Caco-2 (cell line): Measurements from ENCODE around the gene GALNT15. TPM values are rescaled to one million over a fixed set of nuclear protein-coding genes. Genes with fewer than 3 reads are reported as not detected.

Source experiments
- BruUV-seq: library from RNA; stranded (reverse); fragments of 400-500 nt; replicated peaks from 2 replicates; lab custom pipeline; 2021; lab: Mats Ljungman, UMichigan
- CTCF ChIA-PET: fragments of 300-600 bp; sonication (Branson Sonifier 250); formaldehyde crosslinking; loops from one replicate; lab custom pipeline; 2022; ENCODE audit warnings: antibody characterized with exemption; lab: Charles Lee
- POLR2A ChIA-PET: fragments of 300-600 bp; sonication (Branson Sonifier 250); formaldehyde crosslinking; loops from one replicate; lab custom pipeline; 2022; ENCODE audit warnings: antibody characterized with exemption; lab: Charles Lee
- DNase-seq, 2 experiments: peaks; one replicate each; pipeline versions ENCODE4 v3.0.0 to v3.0.0-alpha.2; 2020 to 2022
- H3K27me3 ChIP-seq: replicated peaks from 2 replicates; pipeline ENCODE4 v1.6.0; 2011; ENCODE audit warnings: low read length; ENCODE audit not compliant: control insufficient read depth, insufficient read depth
- H3K36me3 ChIP-seq: 2 replicates; pipeline ENCODE4 v1.5.1; 2011; ENCODE audit warnings: low read length; ENCODE audit not compliant: control insufficient read depth, insufficient read depth
- H3K4me1 ChIP-seq: fragments of 250-450 bp; sonication (Bioruptor Pico); 2 replicates; pipeline ENCODE4 v1.5.1; 2020; ENCODE audit warnings: mild to moderate bottlenecking
- H3K4me3 ChIP-seq: 2 replicates; pipeline ENCODE4 v1.5.1; 2011; ENCODE audit warnings: low read depth, mild to moderate bottlenecking, control low read depth, low read length
- H3K9me3 ChIP-seq: fragments of 250-450 bp; sonication (Bioruptor Pico); 2 replicates; pipeline ENCODE4 v1.5.1; 2020; ENCODE audit warnings: mild to moderate bottlenecking, moderate library complexity
- H3K27ac Mint-ChIP-seq: one replicate; pipeline ENCODE4 v1.8.0; 2022; ENCODE audit warnings: mixed read lengths; ENCODE audit not compliant: unreplicated experiment
- H3K27me3 Mint-ChIP-seq: one replicate; pipeline ENCODE4 v1.8.0; 2022; ENCODE audit warnings: mixed read lengths; ENCODE audit not compliant: insufficient read depth, unreplicated experiment
- H3K36me3 Mint-ChIP-seq: one replicate; pipeline ENCODE4 v1.8.0; 2022; ENCODE audit warnings: mild to moderate bottlenecking, mixed read lengths; ENCODE audit not compliant: insufficient read depth, unreplicated experiment
- H3K4me1 Mint-ChIP-seq: one replicate; pipeline ENCODE4 v1.8.0; 2022; ENCODE audit warnings: low read depth, mixed read lengths; ENCODE audit not compliant: unreplicated experiment
- H3K4me3 Mint-ChIP-seq: one replicate; pipeline ENCODE4 v1.8.0; 2022; ENCODE audit warnings: mild to moderate bottlenecking, moderate library complexity, mixed read lengths; ENCODE audit not compliant: unreplicated experiment
- H3K9me3 Mint-ChIP-seq: one replicate; pipeline ENCODE4 v1.8.0; 2022; ENCODE audit warnings: mixed read lengths; ENCODE audit not compliant: unreplicated experiment
- intact Hi-C: fragments of 100-400 bp; cut with micrococcal nuclease; formaldehyde crosslinking; loops from one replicate; pipeline ENCODE4 v1.10.0; 2022; ENCODE audit not compliant: unreplicated experiment
- total RNA-seq: library from RNA; stranded (reverse); gene quantifications from 2 replicates; pipeline ENCODE4 v1.2.3, GENCODE V29; 2022
- TF ChIP-seq, protein P1 (sequence below), 2 experiments: fragments of 200-600 bp in 1 of 2; IDR thresholded peaks; 1 replicate in 1 of 2; 2 replicates in 1 of 2; pipeline versions ENCODE4 v1.5.1 to v1.8.0; 2011 to 2022; ENCODE audit warnings: antibody characterized with exemption in 1 of 2, control low read depth in 1 of 2, inconsistent platforms in 1 of 2, low read depth in 1 of 2, low read length in 1 of 2, mild to moderate bottlenecking in 1 of 2, moderate library complexity in 1 of 2; ENCODE audit not compliant: insufficient read depth in 1 of 2, severe bottlenecking in 1 of 2, unreplicated experiment in 1 of 2

GALNT15 gene
- total RNA-seq, 1 experiment from 2014 or later: not detected

DNA sequence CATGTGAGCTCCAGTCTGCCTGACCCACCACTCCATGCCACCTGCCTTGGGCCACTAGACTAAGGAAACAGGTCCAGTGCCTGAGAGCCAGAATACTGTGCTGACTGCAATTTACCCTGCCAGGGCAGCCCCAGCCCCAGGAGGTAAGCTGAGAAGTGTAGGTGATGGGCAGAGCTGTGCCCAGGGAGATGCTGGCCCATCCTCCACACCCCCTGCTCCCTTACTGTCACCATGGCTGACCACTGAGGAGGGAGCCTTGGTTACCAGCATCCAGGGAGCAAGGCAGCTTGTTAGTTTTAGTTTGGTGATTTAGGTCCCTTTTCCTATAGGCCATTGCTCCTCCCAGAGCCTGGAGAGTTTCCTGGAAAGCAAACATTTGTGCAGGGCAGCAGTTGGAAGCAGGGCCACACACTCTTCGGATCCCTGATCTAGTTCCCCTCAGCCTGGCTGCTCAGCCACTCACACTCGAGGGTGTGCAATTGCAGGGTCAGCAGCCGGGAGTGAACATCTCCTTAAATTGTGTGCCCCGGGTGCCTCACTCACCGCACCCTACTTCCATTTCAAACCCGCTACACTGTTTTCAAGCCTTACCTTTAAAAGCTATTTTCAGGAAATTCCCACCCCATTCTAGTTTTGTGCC, 2.0 kb downstream of the GALNT15 start:
- no peaks in the 10 kb centered on the region for H3K36me3 ChIP-seq
- H3K4me1 ChIP-seq: no peaks in the 10 kb centered on the region
- Mint-ChIP-seq H3K27ac (no peak overlapping the region), H3K36me3 (no peaks in the 10 kb centered on the region), H3K27me3 (peaks cover 3% of the 10 kb centered on the region), H3K4me1 (peaks cover 6% of the 10 kb centered on the region), H3K4me3 (no peak overlapping the region), H3K9me3 (no peaks in the 10 kb centered on the region)
- TF ChIP-seq, protein P1, sequence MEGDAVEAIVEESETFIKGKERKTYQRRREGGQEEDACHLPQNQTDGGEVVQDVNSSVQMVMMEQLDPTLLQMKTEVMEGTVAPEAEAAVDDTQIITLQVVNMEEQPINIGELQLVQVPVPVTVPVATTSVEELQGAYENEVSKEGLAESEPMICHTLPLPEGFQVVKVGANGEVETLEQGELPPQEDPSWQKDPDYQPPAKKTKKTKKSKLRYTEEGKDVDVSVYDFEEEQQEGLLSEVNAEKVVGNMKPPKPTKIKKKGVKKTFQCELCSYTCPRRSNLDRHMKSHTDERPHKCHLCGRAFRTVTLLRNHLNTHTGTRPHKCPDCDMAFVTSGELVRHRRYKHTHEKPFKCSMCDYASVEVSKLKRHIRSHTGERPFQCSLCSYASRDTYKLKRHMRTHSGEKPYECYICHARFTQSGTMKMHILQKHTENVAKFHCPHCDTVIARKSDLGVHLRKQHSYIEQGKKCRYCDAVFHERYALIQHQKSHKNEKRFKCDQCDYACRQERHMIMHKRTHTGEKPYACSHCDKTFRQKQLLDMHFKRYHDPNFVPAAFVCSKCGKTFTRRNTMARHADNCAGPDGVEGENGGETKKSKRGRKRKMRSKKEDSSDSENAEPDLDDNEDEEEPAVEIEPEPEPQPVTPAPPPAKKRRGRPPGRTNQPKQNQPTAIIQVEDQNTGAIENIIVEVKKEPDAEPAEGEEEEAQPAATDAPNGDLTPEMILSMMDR (IDR thresholded peaks at IDR 0.05; ENCODE audit: insufficient read depth in 1 of 2, low read depth in 1 of 2, low read length in 1 of 2, severe bottlenecking in 1 of 2, unreplicated experiment in 1 of 2): no peak
- H3K9me3 ChIP-seq: no peaks in the 10 kb centered on the region
- no peak overlapping the region for H3K4me3 ChIP-seq
- intact Hi-C loops: no loop called here
- POLR2A ChIA-PET: no interaction called here
- CTCF ChIA-PET: no interaction called here
- DNase-seq: no peak
- BruUV-seq: no TSS peak
- H3K27me3 ChIP-seq: no peaks in the 10 kb centered on the region; the same call in 1 of the 2 replicates

DNA sequence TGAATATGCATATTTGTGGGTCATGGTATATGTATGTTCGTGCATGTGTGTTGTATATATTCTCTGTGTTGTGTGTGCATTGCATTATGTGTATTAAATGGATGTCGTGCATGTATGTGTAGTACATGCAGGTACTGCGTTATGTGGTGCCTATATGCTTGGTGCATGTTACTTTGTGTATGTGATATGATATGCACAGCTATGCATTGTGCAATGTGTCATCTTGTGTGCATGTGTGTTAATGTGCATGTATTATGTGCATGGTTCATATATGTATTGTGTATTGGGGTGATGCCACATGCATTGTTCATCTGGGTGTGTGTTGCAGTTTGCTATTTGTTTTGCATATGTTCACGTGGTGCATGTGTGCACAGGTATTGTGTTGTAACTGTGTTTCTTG, 2.9 kb downstream of the GALNT15 start:
- H3K4me3 Mint-ChIP-seq: no peak overlapping the region
- H3K36me3 Mint-ChIP-seq: no peaks in the 10 kb centered on the region

DNA sequence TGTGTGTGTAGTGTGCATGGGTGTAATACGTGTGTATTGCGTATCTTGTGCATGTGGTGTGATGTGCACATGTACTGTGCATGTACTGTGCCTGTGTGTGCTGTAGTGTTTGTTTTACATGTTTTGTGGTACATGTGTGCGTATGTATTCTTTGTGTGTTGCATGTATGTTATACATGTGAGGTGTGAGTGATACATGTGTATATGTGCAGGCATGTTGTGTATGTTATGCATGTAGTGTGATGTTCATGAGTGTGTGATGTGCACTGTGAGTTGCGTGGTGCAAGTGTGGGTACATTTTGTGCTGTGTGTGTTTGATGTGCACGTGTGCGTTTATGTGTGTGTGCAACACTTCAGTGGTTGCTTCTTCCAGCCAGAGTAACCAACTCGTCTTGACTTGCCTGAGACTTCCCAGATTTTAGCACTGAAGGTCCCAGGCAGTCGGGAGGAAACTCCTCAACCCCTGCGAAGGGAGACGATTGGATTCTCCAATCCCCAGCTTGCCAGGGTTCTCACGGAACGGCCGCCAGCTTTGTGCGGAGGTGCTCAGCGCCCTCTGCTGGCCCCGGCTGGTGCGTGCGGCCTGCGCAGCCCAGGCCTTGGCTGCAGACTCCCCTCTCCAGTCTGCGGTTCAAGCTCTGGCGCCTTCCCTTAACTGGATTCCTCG, 3.6 kb downstream of the GALNT15 start:
- ChIA-PET CTCF (interaction anchor here (0.6 to 2.1 kb wide), 8 partner anchors 11 to 132 kb away, joined by 3 to 20 read pairs (median 4); no protein-coding TSS in a partner anchor), POLR2A (no interaction called here)
- H3K4me3 ChIP-seq: no peak overlapping the region
- intact Hi-C loops: loop anchor here (1.0 to 2.0 kb wide), 3 partner anchors 69 to 363 kb away; no protein-coding TSS in a partner anchor
- no peak overlapping the region for H3K27ac Mint-ChIP-seq
- no TSS peak for BruUV-seq
- no peaks in the 10 kb centered on the region for H3K9me3 Mint-ChIP-seq
- peak; percentile 54 to 81 for DNase-seq
- TF ChIP-seq, protein P1 (IDR thresholded peaks at IDR 0.05; ENCODE audit: insufficient read depth in 1 of 2, low read depth in 1 of 2, low read length in 1 of 2, severe bottlenecking in 1 of 2, unreplicated experiment in 1 of 2): peak; percentile 82 to 95
- peaks cover 3% of the 10 kb centered on the region for H3K27me3 Mint-ChIP-seq
- H3K9me3 ChIP-seq: no peaks in the 10 kb centered on the region
- no peak overlapping the region for H3K4me3 Mint-ChIP-seq
- H3K36me3 Mint-ChIP-seq: no peaks in the 10 kb centered on the region
- H3K4me1 ChIP-seq: no peaks in the 10 kb centered on the region
- H3K4me1 Mint-ChIP-seq: no peaks in the 10 kb centered on the region
- no peaks in the 10 kb centered on the region; the same call in 1 of the 2 replicates for H3K27me3 ChIP-seq
- H3K36me3 ChIP-seq: no peaks in the 10 kb centered on the region

More for the DNA sequence above, 2.9 kb downstream of the GALNT15 start:
- BruUV-seq: no TSS peak
- no peak for DNase-seq
- Histone ChIP-seq H3K36me3 (no peaks in the 10 kb centered on the region), H3K4me3 (no peak overlapping the region), H3K9me3 (no peaks in the 10 kb centered on the region), H3K4me1 (no peaks in the 10 kb centered on the region), H3K27me3 (no peaks in the 10 kb centered on the region; the same call in 1 of the 2 replicates)
- intact Hi-C loops: no loop called here
- TF ChIP-seq, protein P1 (IDR thresholded peaks at IDR 0.05; ENCODE audit: insufficient read depth in 1 of 2, low read depth in 1 of 2, low read length in 1 of 2, severe bottlenecking in 1 of 2, unreplicated experiment in 1 of 2): no peak
- ChIA-PET CTCF (no interaction called here), POLR2A (no interaction called here)
- no peak overlapping the region for H3K27ac Mint-ChIP-seq
- no peaks in the 10 kb centered on the region for H3K4me1 Mint-ChIP-seq
- H3K27me3 Mint-ChIP-seq: peaks cover 3% of the 10 kb centered on the region
- no peaks in the 10 kb centered on the region for H3K9me3 Mint-ChIP-seq
